OCI-LY1 (cell line): ENCODE results near the gene CEACAM19.

Experiments
- H2AFZ ChIP-seq: fragments of 200-600 bp; sonication (generic), shearing (Covaris generic); 2 replicates; pipeline ENCODE4 v1.6.0; 2014; ENCODE audit warnings: antibody characterized with exemption, mild to moderate bottlenecking, low read length
- H3F3A ChIP-seq: fragments of 200-600 bp; sonication (generic), shearing (Covaris generic); 2 replicates; pipeline ENCODE4 v1.6.0; 2014; ENCODE audit warnings: mild to moderate bottlenecking, antibody characterized with exemption, low read length, moderate library complexity; ENCODE audit not compliant: insufficient read depth
- H3K27ac ChIP-seq: fragments of 200-600 bp; sonication (generic); 2 replicates; pipeline ENCODE4 v1.5.1; 2014; ENCODE audit warnings: low read length, mixed run types, mild to moderate bottlenecking, low read depth; ENCODE audit not compliant: poor library complexity, severe bottlenecking
- H3K27me3 ChIP-seq: fragments of 200-600 bp; sonication (generic); 2 replicates; pipeline ENCODE4 v1.6.0; 2014; ENCODE audit warnings: antibody characterized with exemption, mild to moderate bottlenecking, low read length, moderate library complexity; ENCODE audit not compliant: insufficient read depth
- H3K36me3 ChIP-seq: fragments of 200-600 bp; sonication (generic); 2 replicates; pipeline ENCODE4 v1.6.1; 2014; ENCODE audit warnings: mild to moderate bottlenecking, antibody characterized with exemption, low read length, moderate library complexity, mixed read lengths; ENCODE audit not compliant: insufficient read depth
- H3K4me1 ChIP-seq: fragments of 200-600 bp; sonication (generic); 2 replicates; pipeline ENCODE4 v1.5.1; 2014; ENCODE audit warnings: mild to moderate bottlenecking, low read length, moderate library complexity; ENCODE audit not compliant: insufficient read depth, severe bottlenecking
- H3K4me2 ChIP-seq: fragments of 200-600 bp; sonication (generic), shearing (Covaris generic); 2 replicates; pipeline ENCODE4 v1.6.1; 2014; ENCODE audit warnings: low read length
- H3K4me3 ChIP-seq: fragments of 200-600 bp; sonication (generic); 2 replicates; pipeline ENCODE4 v1.5.1; 2014; ENCODE audit warnings: low read length, low read depth, mild to moderate bottlenecking, mixed read lengths; ENCODE audit not compliant: poor library complexity, severe bottlenecking
- H3K79me2 ChIP-seq: fragments of 200-600 bp; shearing (Covaris generic); 2 replicates; pipeline ENCODE4 v1.6.1; 2016; ENCODE audit warnings: mixed run types, low read length, mixed read lengths; ENCODE audit not compliant: insufficient read depth
- H3K9ac ChIP-seq: fragments of 200-600 bp; sonication (generic), shearing (Covaris generic); 2 replicates; pipeline ENCODE4 v1.6.1; 2014; ENCODE audit warnings: mild to moderate bottlenecking, low read length, mixed read lengths
- H3K9me2 ChIP-seq: fragments of 200-600 bp; sonication (generic), shearing (Covaris generic); 2 replicates; pipeline ENCODE4 v1.6.1; 2014; ENCODE audit warnings: low read depth, mild to moderate bottlenecking, low read length, mixed read lengths
- H3K9me3 ChIP-seq: fragments of 200-600 bp; shearing (Covaris generic); 2 replicates; pipeline ENCODE4 v1.6.1; 2014; ENCODE audit warnings: low read length, mixed read lengths
- H4K20me1 ChIP-seq: fragments of 200-600 bp; sonication (generic), shearing (Covaris generic); 2 replicates; pipeline ENCODE4 v1.6.0; 2016; ENCODE audit warnings: mild to moderate bottlenecking, low read length; ENCODE audit not compliant: insufficient read depth
- CTCF ChIP-seq: fragments of 200-600 bp; sonication (generic), shearing (Covaris generic); IDR thresholded peaks from 2 replicates; pipeline ENCODE4 v1.5.1; 2017; ENCODE audit warnings: mild to moderate bottlenecking, antibody characterized with exemption, low read length, moderate library complexity, mixed read lengths
- EZH2 ChIP-seq: fragments of 200-600 bp; sonication (generic), shearing (Covaris generic); IDR thresholded peaks from 2 replicates; pipeline ENCODE4 v1.8.0; 2017; ENCODE audit warnings: borderline replicate concordance, mixed run types, mild to moderate bottlenecking, antibody characterized with exemption, low read length, moderate library complexity, mixed read lengths

Gene CEACAM19

GRCh38 chr19:44697670-44698034 is 26.4 kb downstream of the CEACAM19 start:
- no peak overlapping the region for H3K4me2 ChIP-seq
- no peaks in the 10 kb centered on the region for H4K20me1 ChIP-seq
- no peaks in the 10 kb centered on the region for H3F3A ChIP-seq
- no peak overlapping the region for H3K27ac ChIP-seq
- no peaks in the 10 kb centered on the region for H3K9me3 ChIP-seq
- no peaks in the 10 kb centered on the region for H3K36me3 ChIP-seq
- H3K4me1 ChIP-seq: no peaks in the 10 kb centered on the region
- H3K9me2 ChIP-seq: no peaks in the 10 kb centered on the region
- no peak overlapping the region for H2AFZ ChIP-seq
- H3K27me3 ChIP-seq: peaks cover 7% of the 10 kb centered on the region
- no peak overlapping the region for H3K4me3 ChIP-seq
- H3K9ac ChIP-seq: no peak overlapping the region
- no peaks in the 10 kb centered on the region for H3K79me2 ChIP-seq
- TF ChIP-seq CTCF (no peak), EZH2 (no peak)

GRCh38 chr19:44698492-44699201 is 27.4 kb downstream of the CEACAM19 start, which contains the start of gene CEACAM16:
TSS of gene CEACAM16 (plus strand) at chr19:44699151. CDS start at chr19:44701457, 2,306 bp downstream.
- Histone ChIP-seq H3K27me3 (peaks cover 10% of the 10 kb centered on the region), H3K79me2 (no peaks in the 10 kb centered on the region), H3K27ac (no peak within 1 kb of the TSS), H3K9me2 (no peaks in the 10 kb centered on the region), H3F3A (no peaks in the 10 kb centered on the region), H3K9me3 (no peaks in the 10 kb centered on the region), H2AFZ (no peak within 1 kb of the TSS), H3K4me3 (no peak within 1 kb of the TSS), H3K4me2 (no peak within 1 kb of the TSS), H4K20me1 (no peaks in the 10 kb centered on the region), H3K9ac (no peak within 1 kb of the TSS), H3K4me1 (no peaks in the 10 kb centered on the region), H3K36me3 (no peaks in the 10 kb centered on the region)
- no peak for TF ChIP-seq EZH2
- no peak for TF ChIP-seq CTCF

- H3K4me1 ChIP-seq: no peaks in the 10 kb centered on the region
- no peak overlapping the region for H3K9ac ChIP-seq
- H3K27ac ChIP-seq: no peak overlapping the region
- no peaks in the 10 kb centered on the region for H3K36me3 ChIP-seq
- no peak overlapping the region for H3K4me3 ChIP-seq
- H3K4me2 ChIP-seq: no peak overlapping the region
- H3K79me2 ChIP-seq: no peaks in the 10 kb centered on the region
- H3K9me3 ChIP-seq: no peaks in the 10 kb centered on the region
- no peaks in the 10 kb centered on the region for H3F3A ChIP-seq
- no peak for TF ChIP-seq EZH2
- no peak for TF ChIP-seq CTCF
- no peaks in the 10 kb centered on the region for H3K9me2 ChIP-seq
- no peak overlapping the region for H2AFZ ChIP-seq
- no peaks in the 10 kb centered on the region for H4K20me1 ChIP-seq
- peaks cover 10% of the 10 kb centered on the region for H3K27me3 ChIP-seq
Observed at GRCh38 chr19:44700547-44700946, 29.3 kb downstream of the CEACAM19 start.
